HG03520 (cell line): ENCODE measurements around the gene SPEN.

Experiments used
- ATAC-seq: cut with Tn5 transposase; IDR thresholded peaks from one replicate; pipeline ENCODE4 v1.9.1; 2021; ENCODE audit warnings: mild to moderate bottlenecking, moderate library complexity; ENCODE audit not compliant: unreplicated experiment

SPEN gene

DNA sequence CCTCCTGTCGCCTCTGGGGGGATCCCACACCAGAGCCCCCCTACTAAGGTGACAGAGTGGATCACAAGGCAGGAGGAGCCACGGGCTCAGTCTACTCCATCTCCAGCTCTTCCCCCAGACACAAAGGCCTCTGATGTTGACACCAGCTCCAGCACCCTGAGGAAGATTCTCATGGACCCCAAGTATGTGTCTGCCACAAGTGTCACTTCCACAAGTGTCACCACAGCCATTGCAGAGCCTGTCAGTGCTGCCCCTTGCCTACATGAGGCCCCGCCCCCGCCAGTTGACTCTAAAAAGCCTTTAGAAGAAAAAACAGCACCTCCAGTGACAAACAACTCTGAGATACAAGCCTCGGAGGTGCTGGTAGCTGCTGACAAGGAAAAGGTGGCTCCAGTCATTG is 86.2 kb downstream of the SPEN start:
- ATAC-seq = no peak

DNA sequence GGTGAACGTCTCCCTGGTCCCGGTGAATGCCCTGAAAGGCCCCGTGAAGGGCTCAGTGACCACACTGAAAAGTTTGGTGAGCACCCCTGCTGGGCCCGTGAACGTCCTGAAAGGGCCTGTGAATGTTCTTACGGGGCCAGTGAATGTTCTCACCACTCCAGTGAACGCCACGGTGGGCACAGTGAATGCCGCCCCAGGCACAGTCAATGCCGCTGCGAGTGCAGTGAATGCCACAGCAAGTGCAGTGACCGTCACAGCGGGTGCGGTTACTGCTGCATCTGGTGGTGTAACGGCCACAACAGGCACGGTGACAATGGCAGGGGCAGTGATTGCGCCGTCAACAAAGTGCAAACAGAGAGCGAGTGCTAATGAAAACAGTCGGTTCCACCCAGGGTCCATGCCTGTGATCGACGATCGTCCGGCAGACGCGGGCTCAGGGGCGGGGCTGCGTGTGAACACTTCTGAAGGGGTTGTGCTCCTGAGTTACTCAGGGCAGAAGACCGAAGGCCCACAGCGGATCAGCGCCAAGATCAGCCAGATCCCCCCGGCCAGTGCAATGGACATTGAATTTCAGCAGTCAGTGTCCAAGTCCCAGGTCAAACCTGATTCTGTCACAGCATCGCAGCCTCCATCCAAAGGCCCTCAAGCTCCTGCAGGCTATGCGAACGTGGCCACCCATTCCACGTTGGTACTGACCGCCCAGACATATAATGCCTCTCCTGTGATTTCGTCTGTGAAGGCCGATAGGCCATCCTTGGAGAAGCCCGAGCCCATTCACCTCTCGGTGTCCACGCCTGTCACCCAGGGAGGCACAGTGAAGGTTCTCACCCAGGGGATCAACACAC is 86.9 kb downstream of the SPEN start:
- no peak for ATAC-seq

DNA sequence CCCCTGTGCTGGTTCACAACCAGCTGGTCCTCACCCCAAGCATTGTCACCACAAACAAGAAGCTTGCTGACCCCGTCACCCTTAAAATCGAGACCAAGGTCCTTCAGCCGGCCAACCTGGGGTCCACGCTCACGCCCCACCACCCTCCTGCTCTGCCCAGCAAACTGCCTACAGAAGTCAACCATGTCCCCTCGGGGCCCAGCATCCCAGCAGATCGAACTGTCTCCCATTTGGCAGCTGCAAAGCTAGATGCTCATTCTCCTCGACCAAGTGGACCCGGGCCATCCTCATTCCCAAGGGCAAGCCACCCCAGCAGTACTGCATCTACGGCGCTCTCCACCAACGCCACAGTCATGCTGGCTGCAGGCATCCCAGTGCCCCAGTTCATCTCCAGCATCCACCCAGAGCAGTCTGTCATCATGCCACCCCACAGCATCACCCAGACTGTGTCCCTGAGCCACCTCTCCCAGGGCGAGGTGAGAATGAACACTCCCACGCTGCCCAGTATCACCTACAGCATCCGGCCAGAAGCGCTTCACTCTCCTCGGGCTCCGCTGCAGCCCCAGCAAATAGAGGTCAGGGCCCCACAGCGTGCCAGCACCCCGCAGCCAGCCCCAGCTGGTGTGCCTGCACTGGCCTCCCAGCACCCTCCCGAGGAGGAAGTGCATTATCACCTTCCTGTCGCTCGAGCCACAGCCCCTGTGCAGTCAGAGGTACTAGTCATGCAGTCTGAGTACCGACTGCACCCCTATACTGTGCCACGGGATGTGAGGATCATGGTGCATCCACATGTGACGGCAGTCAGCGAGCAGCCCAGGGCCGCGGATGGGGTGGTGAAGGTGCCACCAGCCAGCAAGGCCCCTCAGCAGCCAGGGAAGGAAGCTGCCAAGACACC is 87.8 kb downstream of the SPEN start:
- no peak for ATAC-seq

DNA sequence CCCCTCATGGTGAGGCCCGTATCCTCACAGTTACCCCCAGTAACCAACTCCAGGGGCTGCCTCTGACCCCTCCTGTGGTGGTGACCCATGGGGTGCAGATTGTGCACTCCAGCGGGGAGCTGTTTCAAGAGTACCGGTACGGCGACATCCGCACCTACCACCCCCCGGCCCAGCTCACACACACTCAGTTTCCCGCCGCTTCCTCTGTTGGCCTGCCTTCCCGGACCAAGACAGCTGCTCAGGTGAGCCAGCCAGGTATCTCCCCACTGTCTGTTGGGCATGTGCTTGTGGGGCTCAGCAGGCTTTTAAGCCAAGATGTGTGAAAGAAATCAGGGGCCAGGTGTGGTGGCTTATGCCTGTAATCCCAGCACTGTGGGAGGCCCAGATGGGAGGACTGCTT is 88.5 kb downstream of the SPEN start:
- ATAC-seq = no peak

DNA sequence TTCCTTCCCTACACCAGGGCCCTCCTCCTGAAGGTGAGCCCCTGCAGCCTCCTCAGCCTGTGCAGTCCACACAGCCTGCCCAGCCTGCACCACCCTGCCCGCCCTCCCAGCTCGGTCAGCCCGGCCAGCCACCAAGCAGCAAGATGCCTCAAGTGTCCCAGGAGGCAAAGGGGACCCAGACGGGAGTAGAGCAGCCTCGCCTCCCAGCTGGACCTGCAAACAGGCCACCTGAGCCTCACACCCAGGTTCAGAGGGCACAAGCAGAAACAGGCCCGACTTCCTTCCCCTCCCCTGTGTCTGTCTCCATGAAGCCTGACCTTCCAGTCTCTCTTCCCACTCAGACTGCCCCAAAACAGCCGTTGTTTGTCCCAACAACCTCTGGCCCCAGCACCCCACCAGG is 89.6 kb downstream of the SPEN start:
- no peak for ATAC-seq

DNA sequence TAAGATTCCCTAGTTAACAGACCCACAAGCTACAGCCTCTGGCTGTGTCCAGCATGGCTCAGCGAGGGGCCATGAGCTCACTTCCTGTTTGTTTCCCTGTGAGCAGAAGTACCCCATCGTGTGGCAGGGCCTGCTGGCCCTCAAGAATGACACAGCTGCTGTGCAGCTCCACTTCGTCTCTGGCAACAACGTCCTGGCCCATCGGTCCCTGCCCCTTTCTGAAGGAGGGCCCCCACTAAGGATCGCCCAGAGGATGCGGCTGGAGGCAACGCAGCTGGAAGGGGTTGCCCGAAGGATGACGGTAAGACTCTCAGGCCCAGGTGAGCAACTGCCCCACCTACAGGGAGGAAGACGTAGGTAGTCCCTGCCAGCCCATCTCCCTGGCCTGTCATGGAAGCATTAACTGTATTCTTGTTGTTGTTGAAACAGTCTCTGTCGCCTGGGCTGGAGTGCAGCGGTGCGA is 90.2 kb downstream of the SPEN start:
- no peak for ATAC-seq

DNA sequence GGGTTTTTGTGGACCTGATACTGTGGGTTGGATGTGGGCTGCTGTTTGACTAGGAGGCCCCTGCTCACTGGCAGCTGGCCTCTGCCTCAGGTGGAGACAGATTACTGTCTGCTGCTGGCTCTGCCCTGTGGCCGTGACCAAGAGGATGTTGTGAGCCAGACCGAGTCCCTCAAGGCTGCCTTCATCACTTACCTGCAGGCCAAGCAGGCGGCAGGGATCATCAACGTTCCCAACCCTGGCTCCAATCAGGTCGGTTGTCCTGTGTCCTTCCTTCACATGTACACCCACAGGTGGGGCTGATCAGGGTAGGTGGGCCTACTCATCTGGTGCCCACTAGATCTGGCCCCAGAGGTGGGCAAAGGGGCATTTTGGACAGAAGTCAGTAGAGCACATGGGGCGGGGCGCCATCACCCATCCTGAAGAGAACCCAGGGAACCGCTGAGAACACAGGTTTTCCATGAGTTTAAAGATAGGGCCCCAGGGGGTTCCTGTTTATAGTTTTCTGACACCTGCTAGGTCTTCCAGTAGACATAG is 91.2 kb downstream of the SPEN start:
- no peak for ATAC-seq

DNA sequence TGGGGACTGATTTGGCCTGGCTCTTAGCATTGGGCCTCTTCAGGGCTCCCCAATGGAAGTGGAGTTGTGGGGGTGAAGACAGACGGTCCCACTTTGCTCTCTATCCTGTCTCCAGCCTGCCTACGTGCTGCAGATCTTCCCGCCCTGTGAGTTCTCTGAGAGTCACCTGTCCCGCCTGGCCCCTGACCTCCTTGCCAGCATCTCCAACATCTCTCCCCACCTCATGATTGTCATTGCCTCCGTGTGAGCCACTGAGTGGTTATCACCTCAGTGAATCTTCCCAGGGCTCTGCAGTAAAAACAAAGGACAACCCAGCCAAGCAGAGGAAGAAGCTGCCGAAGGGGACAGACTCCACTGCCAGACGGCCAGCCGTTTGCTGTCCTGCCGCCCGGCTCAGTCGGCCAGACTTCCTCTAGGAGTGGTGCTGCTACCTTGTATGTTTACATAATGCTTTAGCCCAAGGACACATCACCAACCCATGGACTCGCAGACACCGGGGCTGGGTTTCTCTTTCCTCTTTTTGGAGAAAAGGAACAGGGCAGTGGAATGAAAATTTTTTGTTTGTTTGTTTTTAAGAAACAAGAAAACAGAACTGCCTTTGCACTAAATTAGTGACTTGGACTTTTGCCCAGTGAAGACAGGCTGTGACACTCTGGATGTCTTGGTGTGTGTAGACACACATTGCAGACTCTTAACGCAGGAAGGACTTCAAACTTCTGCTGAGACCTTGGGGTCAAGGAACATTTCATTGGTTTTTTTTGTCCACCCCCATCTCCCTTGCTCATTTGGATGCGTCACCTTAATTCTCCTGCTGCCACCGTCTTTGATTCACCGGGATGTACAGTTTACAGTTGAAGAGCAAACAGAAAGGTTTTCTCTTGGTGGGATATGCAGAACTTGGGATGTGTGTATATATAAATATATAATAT is 91.9 kb downstream of the SPEN start:
- no peak for ATAC-seq

DNA sequence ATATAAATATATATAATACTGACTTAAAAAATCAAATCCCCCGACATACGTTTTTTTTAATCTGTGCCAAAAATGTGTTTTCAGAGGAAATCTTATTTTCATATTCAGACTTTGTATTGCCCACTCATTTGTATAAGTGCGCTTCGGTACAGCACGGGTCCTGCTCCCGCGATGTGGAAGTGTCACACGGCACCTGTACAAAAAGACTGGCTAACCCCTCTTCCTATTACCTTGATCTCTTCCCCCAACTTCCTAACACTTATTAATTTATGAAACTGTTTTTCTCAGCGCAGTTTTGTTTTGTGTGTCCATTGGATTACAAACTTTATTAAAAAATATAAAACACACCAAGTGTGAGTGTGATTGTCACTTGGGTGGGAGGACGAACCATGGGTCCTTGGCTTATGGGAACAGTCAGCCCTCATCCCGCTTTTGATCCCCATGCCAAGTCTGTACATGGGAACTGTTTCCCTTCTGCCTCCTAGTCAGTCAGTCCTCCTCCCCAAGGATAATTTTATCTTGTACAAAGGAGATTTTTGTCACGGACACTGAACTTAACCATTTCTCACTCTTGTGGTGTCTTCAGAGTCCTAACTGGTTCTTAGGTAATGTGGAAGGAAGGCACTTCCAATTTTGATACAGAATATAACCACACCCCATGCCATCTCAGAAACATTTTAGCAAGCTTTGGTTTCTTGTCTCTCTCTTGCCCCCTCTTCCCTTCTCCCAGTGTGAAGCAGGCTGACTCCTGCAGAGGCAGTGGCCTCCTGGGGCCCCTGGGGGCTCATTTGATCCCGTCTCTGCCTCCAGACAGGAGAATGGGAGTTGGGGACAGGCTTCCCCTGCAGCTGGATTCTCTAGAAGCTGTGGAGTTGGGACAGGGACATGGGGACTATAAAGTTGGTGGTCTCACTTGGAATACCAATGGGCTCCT is 92.9 kb downstream of the SPEN start:
- ATAC-seq = no peak

DNA sequence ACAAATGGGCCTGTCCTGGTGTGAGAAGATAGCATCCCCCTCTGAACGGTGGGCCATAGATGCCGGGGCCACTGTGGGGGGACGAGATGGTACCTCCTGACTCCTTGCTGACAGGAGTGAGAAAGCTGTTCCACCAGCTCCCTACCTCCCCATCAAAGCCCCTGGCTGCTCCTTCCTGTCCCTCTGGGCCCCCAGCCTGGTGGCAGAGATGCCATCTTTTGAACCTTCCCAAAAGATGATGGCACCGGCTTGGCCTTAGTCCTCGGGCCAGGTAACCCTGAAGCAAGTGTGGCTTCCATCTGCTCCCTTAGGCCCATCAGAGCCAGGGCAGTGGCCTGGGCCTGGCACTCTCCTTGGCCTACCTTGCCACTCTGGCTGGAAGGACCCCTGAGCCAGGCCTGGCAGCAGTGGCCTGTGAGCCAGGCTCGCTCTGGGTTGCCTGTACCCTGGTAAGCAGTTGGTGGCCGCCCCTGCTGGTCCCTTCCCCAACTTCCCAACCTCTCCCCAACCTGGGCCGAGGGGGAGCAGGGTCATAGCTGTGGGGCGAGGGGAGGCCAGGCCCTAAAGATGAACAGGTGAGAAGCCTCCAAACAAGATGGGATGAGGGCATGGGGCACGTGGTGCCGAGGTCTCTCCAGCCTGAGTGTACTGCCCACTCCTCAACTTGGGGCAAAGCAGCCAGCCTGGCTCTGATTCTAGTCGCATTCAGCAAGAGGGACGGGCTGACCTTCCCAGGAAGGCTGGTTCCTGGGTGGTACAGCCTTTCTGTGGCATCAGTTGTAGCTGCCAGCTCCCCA is 93.7 kb downstream of the SPEN start:
- ATAC-seq = no peak

DNA sequence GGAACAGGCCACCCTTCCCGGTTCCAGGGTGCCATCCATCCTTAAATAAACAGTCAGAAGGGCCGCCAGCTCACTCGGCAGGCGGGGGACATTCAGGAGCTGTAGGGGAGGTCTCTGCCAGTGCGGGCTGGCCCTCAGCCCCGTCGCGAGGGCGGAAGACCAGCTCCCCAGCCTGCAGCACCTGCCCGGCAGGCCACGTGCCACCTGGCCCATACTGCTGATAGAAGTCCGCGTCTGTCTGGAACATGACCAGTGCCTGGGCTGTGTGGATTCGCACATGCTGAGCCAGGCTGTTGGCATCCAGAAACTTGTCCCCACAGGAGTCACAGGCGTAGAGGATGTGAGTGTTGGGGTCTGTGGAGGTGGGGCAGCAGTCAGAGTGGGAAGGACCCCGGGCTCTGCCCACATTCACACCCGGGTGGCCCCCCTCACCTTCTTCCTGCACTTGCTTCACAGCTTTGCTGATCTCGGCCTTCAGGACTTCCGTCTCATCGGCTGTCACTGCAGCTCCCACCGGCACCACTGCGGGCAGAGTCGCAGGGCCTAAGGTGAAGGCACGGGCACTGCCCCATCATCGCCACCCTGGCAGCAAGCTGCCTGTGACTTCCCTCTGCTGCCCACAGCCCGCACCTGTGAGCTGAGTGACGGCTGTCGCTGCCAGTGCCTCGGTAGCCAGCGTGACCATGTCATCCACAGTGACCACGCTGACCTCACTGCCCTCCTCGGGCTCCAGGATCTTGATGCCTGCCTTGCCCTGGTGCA is 94.6 kb downstream of the SPEN start:
- no peak for ATAC-seq

DNA sequence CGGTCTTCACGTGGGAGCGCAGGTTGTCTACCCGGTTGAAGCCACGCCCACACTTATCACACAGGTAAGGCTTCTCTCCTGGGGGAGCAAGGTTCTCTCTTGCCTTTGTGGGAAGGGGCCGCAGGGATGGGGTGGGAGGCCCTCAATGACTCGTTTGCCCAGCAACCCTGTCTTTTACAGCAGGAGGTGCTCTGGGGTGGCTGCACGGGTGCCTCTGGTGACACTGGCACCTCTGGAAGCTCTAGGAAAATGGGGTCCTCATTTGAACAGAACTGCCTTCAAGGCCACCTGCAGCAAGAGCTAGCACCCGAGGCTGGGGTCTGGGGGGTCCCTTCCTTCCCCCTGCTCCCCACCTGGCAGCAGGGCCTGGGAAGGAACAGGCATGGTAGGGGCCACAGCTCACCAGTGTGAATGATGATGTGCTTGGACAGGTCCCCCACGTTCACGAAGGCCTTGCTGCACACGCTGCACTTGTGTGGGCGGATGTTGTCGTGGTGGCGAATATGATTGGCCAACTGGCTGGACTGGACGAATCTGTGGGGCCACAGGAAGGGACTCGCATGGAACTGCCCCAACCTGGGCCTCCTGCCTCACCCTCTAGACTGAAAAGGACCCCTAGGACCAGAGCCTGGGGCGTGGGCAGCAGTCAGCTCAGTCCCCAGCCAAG is 95.3 kb downstream of the SPEN start:
- ATAC-seq = no peak

DNA sequence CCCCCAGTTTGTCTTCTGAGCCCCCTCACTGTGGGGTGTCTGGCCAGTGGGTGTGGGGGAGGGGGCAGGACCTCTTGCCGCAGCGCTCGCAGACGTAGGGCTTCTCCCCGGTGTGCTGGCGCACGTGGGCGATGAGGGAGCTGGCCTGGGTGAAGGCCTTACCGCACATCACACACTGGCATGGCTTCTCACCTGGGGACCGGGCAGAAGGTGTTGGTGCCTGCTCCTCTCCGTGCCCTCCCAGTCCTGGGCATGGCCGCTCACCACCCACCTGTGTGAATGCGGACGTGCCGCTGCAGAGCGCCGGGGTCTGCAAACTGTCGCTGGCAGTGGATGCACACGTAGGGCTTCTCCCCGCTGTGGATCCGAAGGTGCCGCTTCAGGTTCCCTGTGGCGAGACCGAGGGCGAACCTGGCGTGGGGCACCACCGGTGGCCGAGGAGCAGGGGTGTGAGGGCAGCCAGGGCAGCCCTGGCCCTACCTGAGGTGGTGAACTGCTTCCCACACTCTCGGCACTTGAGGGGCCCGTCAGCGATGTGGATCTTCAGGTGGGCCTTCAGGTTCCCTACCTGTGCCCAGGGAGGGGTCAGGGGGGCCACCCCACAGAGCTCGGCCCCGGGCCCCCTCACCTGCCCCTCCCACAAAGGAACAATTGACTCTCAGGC is 96.0 kb downstream of the SPEN start:
- no peak for ATAC-seq

DNA sequence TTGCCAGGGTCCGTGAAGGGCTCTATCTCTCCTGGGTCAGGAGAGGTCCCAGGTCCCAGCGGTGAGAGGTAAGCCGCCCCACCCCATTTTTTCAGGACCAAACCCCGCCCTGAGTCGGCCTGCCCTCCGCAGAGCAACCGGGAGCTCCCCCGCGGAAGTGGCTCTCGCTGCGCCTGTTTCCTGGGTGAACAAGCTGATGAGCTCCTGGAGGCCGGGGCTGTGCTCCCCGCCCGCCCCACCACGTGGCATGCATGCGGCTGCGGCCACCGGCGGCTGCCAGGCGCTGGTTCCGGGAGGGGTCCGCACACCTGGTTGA is 96.4 kb downstream of the SPEN start:
- ATAC-seq = no peak

DNA sequence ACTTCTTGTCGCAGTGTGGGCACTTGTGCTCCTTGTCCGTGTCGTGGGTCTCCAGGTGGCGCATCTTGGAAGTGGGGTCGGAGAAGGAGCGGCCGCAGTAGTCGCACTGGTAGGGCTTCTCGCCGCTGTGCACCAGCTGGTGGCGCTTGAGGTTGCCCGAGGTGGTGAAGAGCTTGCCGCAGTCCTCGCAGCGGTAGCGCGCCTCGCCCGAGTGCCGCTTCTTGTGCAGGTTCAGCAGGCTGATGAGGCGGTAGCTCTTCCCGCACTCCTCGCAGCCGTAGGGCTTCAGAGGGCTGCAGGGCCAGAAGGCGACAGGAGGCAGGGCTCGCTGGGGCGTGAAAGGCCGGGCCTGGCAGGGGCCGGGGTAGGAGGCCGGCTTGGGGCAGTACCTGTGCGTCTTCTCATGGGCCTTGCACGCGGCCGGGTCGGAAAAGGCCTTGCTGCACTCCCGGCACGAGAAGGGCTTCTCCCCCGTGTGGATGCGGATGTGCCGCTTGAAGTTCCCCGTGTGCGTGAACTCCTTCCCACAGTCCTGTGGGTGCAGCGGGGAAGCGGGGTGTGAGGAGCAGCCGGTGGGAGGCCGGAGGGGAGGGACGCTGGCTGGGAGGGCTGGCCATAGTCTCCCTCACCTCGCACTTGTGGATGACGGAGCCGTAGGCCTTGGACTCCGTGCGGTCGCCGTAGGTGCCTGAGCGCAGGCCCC is 97.0 kb downstream of the SPEN start:
- ATAC-seq = no peak

DNA sequence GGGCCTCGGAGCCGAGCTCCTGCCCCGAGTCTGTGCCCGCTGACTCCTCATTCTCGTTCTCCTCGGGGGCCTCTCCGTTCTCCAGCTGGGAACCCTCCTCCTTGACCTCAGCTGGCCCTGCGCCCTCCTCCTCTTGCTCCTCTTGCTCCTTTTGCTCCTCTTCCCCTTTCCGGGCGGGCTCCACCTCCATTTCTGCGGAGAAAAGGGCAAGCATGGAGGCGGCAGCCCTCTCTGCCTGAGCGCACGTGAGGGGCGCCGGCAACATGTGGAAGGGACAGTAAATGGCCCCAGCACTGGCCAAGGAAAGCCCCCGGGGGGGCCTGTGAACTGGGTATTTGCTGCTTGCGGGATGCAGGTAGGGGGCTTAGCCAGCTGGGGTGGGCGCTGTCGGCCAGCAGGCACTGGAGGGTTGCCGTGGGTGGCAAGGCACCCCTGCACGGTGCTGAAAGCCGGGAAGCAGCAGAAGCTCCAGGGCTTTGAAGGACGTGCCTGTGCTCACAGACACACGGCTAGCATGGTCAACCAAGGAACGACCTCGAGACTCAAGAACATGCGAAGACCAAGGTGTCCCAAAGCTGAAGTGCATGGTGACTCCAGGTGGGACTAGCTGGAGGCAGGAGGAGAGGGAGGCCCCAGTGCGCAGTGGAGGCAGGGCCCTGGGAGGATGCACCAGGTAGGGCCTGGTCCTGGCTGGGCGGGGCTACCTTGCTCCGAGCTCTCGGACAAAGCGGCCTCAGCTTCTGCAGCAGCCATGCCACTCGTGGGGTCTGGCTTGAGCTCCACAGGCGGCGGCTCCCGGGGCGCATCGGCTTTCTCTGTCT is 97.7 kb downstream of the SPEN start:
- ATAC-seq = no peak
